Cortex of kidney (tissue), 1 donor: ENCODE measurements around the gene CHMP6.

Experiments used
- DNase-seq: peaks from one replicate; lab custom pipeline; 2025; lab: John Stamatoyannopoulos, UW

CHMP6 gene

GRCh38 chr17:80991645-80992076 lies at the start of gene CHMP6:
Gene CHMP6, plus strand, starts transcription at chr17:80991841. Its CDS starts 78 bp downstream, at chr17:80991919.
- no peak for DNase-seq

GRCh38 chr17:80942423-80943345 lies 49.0 kb upstream of the CHMP6 start:
- DNase-seq = no peak

- DNase-seq = no peak
Measured at GRCh38 chr17:80943346-80944145, 48.1 kb upstream of the CHMP6 start.

GRCh38 chr17:80944326-80944725 lies 47.3 kb upstream of the CHMP6 start:
- DNase-seq = no peak

- DNase-seq = no peak
Measured at GRCh38 chr17:80945736-80946135, 45.9 kb upstream of the CHMP6 start.

GRCh38 chr17:80946449-80946848 lies 45.2 kb upstream of the CHMP6 start:
- no peak for DNase-seq

- no peak for DNase-seq
Measured at GRCh38 chr17:80947200-80947940, 44.3 kb upstream of the CHMP6 start.

GRCh38 chr17:80948019-80948975 lies 43.3 kb upstream of the CHMP6 start:
- no peak for DNase-seq

- DNase-seq = no peak
Measured at GRCh38 chr17:80948976-80949450, 42.6 kb upstream of the CHMP6 start.

GRCh38 chr17:80949451-80950421 lies 41.9 kb upstream of the CHMP6 start:
- no peak for DNase-seq

- no peak for DNase-seq
Measured at GRCh38 chr17:80950466-80951120, 41.0 kb upstream of the CHMP6 start.

- DNase-seq = no peak
Measured at GRCh38 chr17:80951121-80952090, 40.2 kb upstream of the CHMP6 start.

- no peak for DNase-seq
Measured at GRCh38 chr17:80952291-80952690, 39.4 kb upstream of the CHMP6 start.

- no peak for DNase-seq
Measured at GRCh38 chr17:80953471-80954315, 37.9 kb upstream of the CHMP6 start.

- no peak for DNase-seq
Measured at GRCh38 chr17:80955078-80955477, 36.6 kb upstream of the CHMP6 start.

GRCh38 chr17:80955671-80956280 lies 35.9 kb upstream of the CHMP6 start:
- no peak for DNase-seq
